ENCODE data around the gene DNAJC10. TPM values are rescaled to one million over a fixed set of nuclear protein-coding genes. Genes with fewer than 3 reads are reported as not detected.
"Not testable (repeated sequence)": the region's sequence is repeated elsewhere in the genome, so short reads cannot be mapped to it uniquely, and the experiment has no call there.

DNAJC10 gene
- total RNA-seq, 1 donor from 2014 or later, result 89.5 TPM

- no peak overlapping the region for H3K4me3 ChIP-seq (ENCODE audit: low read depth, low read length)
- no peak for TF ChIP-seq CTCF (conservative IDR thresholded peaks at IDR 0.05; ENCODE audit: low read depth, low read length)
- no peak for DNase-seq (ENCODE audit: low read depth)
These were observed 24.6 kb downstream of the DNAJC10 start for GRCh38 chr2:182740701-182741100.

GRCh38 chr2:182741620-182742019, 25.6 kb downstream of the DNAJC10 start:
- TF ChIP-seq CTCF (conservative IDR thresholded peaks at IDR 0.05; ENCODE audit: low read depth, low read length), result no peak
- no peak for DNase-seq (ENCODE audit: low read depth)
- H3K4me3 ChIP-seq (ENCODE audit: low read depth, low read length), result no peak overlapping the region

- no peak for TF ChIP-seq CTCF (conservative IDR thresholded peaks at IDR 0.05; ENCODE audit: low read depth, low read length)
- no peak for DNase-seq (ENCODE audit: low read depth)
- H3K4me3 ChIP-seq (ENCODE audit: low read depth, low read length), result no peak overlapping the region
These were observed 28.4 kb downstream of the DNAJC10 start for GRCh38 chr2:182744490-182744889.

DNA sequence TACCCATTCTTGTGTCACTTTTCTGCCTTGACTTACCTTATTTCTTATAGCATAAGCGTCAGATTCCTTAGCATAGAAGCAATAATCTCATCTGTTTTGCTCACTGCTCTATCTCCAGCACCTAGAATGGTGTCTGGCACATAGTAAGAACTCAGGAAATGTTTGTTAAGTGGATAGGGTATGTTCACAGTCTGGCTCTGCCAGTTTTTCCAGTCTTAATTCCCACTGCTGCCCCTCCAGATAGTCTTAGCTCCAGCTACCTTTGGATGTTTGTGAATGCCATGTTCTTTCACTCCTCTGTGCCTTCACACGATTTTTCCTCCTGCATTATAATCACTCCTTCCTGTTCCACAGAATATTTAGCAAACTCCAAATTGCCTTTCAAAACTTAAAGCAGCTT, 29.0 kb downstream of the DNAJC10 start:
- no peak for DNase-seq (ENCODE audit: low read depth)
- TF ChIP-seq CTCF (conservative IDR thresholded peaks at IDR 0.05; ENCODE audit: low read depth, low read length), result no peak
- no peak overlapping the region for H3K4me3 ChIP-seq (ENCODE audit: low read depth, low read length)

DNA sequence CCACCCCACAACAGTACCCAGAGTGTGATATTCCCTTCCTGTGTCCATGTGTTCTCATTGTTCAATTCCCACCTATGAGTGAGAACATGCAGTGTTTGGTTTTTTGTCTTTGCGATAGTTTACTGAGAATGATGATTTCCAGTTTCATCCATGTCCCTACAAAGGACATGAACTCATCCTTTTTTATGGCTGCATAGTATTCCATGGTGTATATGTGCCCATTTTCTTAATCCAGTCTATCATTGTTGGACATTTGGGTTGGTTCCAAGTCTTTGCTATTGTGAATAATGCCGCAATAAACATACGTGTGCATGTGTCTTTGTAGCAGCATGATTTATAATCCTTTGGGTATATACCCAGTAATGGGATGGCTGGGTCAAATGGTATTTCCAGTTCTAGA, 29.8 kb downstream of the DNAJC10 start:
- not testable (repeated sequence) for H3K4me3 ChIP-seq (ENCODE audit: low read depth, low read length); DNase-seq (ENCODE audit: low read depth)

DNA sequence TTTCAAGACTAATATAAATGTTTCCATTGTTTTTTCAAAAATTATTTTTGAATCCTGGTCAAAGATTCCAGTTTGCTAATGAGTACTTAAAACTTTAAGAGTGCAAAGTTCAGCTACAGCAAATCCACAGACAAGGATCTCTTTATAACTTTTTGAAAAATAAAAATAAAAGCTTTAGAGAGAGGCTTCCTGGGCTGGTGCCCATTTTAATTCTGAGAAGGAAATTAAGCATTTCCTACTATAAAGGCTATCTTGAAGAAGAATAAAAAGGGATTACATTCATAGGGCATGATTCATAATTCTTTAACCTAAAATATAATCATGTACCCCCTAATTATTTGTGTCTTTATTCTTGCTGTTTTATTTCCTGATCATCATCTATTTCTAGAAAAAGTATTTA, 38.2 kb downstream of the DNAJC10 start:
- H3K4me3 ChIP-seq (ENCODE audit: low read depth, low read length), result no peak overlapping the region
- no peak for DNase-seq (ENCODE audit: low read depth)
- TF ChIP-seq CTCF (conservative IDR thresholded peaks at IDR 0.05; ENCODE audit: low read depth, low read length), result no peak

- TF ChIP-seq CTCF (conservative IDR thresholded peaks at IDR 0.05; ENCODE audit: low read depth, low read length), result no peak
- DNase-seq (ENCODE audit: low read depth), result no peak
- no peak overlapping the region for H3K4me3 ChIP-seq (ENCODE audit: low read depth, low read length)
These were observed 42.3 kb downstream of the DNAJC10 start for GRCh38 chr2:182758379-182758778.

GRCh38 chr2:182761903-182762302, 45.8 kb downstream of the DNAJC10 start:
- TF ChIP-seq CTCF (conservative IDR thresholded peaks at IDR 0.05; ENCODE audit: low read depth, low read length), result peak; percentile 17
- DNase-seq (ENCODE audit: low read depth), result peak; percentile 16

More at GRCh38 chr2:182761903-182762302, 45.8 kb downstream of the DNAJC10 start:
- no peak overlapping the region for H3K4me3 ChIP-seq (ENCODE audit: low read depth, low read length)

Data from epithelial cell of proximal tubule (primary cell).